ENCODE results near the gene ARID3C. TPM values are rescaled to one million over a fixed set of nuclear protein-coding genes. Genes with fewer than 3 reads are reported as not detected.

The ARID3C gene
- total RNA-seq: under 1 TPM; 0.31 to 0.37 TPM
- 0.45 TPM for polyA plus RNA-seq (ENCODE audit: insufficient read depth, low read depth, low replicate concordance)
- long read RNA-seq, donor 1: 0 reads
- long read RNA-seq, donor 2: 0 reads

GRCh38 chr9:34628656-34629490 lies at the start of gene ARID3C:
ARID3C (minus strand) TSS chr9:34629066; CDS start chr9:34628014, 1,052 bp downstream.
- intact Hi-C loops (cut with DNase I; ENCODE audit: low total_unique reads): no loop called here
- H3K27me3 ChIP-seq: no peaks in the 10 kb centered on the region
- 0 to 2% methylated on average over 16 to 46 of the region's 69 CpGs for WGBS, 2 donors
- no peaks in the 10 kb centered on the region for H3K36me3 ChIP-seq (ENCODE audit: low read depth, missing control alignments)
- no peak within 1 kb of the TSS for H3K27ac ChIP-seq
- TF ChIP-seq POLR2A (IDR thresholded peaks at IDR 0.05) (no peak), CTCF (IDR thresholded peaks at IDR 0.05) (no peak)
- peaks cover 13% of the 10 kb centered on the region for H3K4me1 ChIP-seq
- no peaks in the 10 kb centered on the region for H3K9me3 ChIP-seq
- peak within 1 kb of the TSS; percentile 31 to 40 for H3K4me3 ChIP-seq
- peak; percentile 21 for DNase-seq

GRCh38 chr9:34675869-34676268 lies 47.0 kb upstream of the ARID3C start:
- no peaks in the 10 kb centered on the region for H3K36me3 ChIP-seq (ENCODE audit: low read depth, missing control alignments)
- intact Hi-C loops (cut with DNase I; ENCODE audit: low total_unique reads): no loop called here
- H3K4me3 ChIP-seq: no peak overlapping the region
- H3K27me3 ChIP-seq: no peaks in the 10 kb centered on the region
- TF ChIP-seq CTCF (IDR thresholded peaks at IDR 0.05): no peak
- TF ChIP-seq POLR2A (IDR thresholded peaks at IDR 0.05): no peak
- no peaks in the 10 kb centered on the region for H3K4me1 ChIP-seq
- DNase-seq: no peak
- 96 to 98% methylated on average over 2 of the region's 2 CpGs for WGBS, 2 donors
- no peaks in the 10 kb centered on the region for H3K9me3 ChIP-seq
- H3K27ac ChIP-seq: no peak overlapping the region

- peak; percentile 37 for DNase-seq
- 67 to 69% methylated on average over 8 to 10 of the region's 10 CpGs for WGBS, 2 donors
- intact Hi-C loops (cut with DNase I; ENCODE audit: low total_unique reads): no loop called here
Observed at GRCh38 chr9:34675048-34675714, 46.3 kb upstream of the ARID3C start.

GRCh38 chr9:34674440-34674839 lies 45.6 kb upstream of the ARID3C start:
- intact Hi-C loops (cut with DNase I; ENCODE audit: low total_unique reads): no loop called here
- Histone ChIP-seq H3K27ac (no peak overlapping the region), H3K36me3 (ENCODE audit: low read depth, missing control alignments) (no peaks in the 10 kb centered on the region), H3K4me3 (no peak overlapping the region), H3K9me3 (no peaks in the 10 kb centered on the region), H3K4me1 (no peaks in the 10 kb centered on the region), H3K27me3 (no peaks in the 10 kb centered on the region)
- no peak for DNase-seq
- TF ChIP-seq CTCF (IDR thresholded peaks at IDR 0.05) (no peak), POLR2A (IDR thresholded peaks at IDR 0.05) (no peak)
- WGBS, 2 donors: 92 to 96% methylated on average over 3 of the region's 3 CpGs

More at GRCh38 chr9:34675048-34675714, 46.3 kb upstream of the ARID3C start:
- Histone ChIP-seq H3K36me3 (ENCODE audit: low read depth, missing control alignments) (no peaks in the 10 kb centered on the region), H3K27me3 (no peaks in the 10 kb centered on the region), H3K4me3 (no peak overlapping the region), H3K9me3 (no peaks in the 10 kb centered on the region), H3K27ac (no peak overlapping the region), H3K4me1 (no peaks in the 10 kb centered on the region)
- TF ChIP-seq CTCF (IDR thresholded peaks at IDR 0.05): peak in 1 of 3 experiments; percentile 24
- TF ChIP-seq POLR2A (IDR thresholded peaks at IDR 0.05): no peak
